ENCODE data around the gene AMPD2. TPM values are rescaled to one million over a fixed set of nuclear protein-coding genes. Genes with fewer than 3 reads are reported as not detected.

Gene AMPD2
- total RNA-seq, 1 experiment from 2014 or later, result 85.8 TPM

DNA sequence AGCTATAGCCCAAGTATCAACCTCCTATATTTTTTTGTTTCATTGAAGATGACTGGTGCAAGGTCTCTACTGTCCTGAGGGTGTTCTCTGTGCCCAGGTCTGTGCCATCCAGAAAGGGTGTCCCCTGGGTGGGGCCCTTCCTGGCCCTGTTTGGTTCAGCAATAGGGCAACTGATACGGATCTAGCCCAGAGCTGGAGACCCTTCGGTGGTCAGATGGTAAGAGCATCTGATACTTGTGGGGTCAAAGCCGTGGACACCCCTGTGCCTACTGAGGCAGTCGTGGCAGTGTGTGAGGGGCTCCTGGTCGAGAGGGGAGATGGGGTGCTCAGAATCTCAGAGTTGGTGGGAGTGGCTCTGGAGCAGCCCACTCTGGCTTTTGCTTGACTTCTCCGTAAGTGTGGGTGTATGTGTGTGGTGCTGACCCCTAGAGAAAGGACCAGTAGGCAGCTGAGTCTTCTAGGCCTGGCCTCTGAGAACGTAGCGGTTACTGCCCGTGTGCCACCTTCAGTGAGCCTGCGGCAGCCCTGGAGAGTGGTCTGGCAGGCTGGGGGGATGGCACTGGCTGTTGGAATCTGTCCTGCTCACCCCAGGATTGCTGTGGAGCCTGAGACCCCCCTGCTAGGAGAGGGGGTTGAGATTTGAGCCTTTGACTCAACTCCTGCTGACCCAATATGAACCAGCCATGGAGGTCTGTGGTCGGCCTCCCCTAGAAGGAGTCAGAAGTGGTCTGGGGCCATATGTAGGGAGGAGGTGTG is 2.7 kb downstream of the AMPD2 start:
- Histone ChIP-seq H3K4me3 (ENCODE audit: low read depth in 2 of 2, low read length in 2 of 2) (peak overlapping the region; percentile 84 to 92; a peak in 3 of 4 replicates), H3K9me3 (ENCODE audit: control insufficient read depth, insufficient read depth, low read depth, low read length) (no peaks in the 10 kb centered on the region), H3K27ac (ENCODE audit: low read length) (no peak overlapping the region), H3K4me1 (ENCODE audit: control insufficient read depth, insufficient read depth, low read length) (peaks cover 15% of the 10 kb centered on the region), H3K36me3 (ENCODE audit: control insufficient read depth, insufficient read depth, low read length) (no peaks in the 10 kb centered on the region), H3K27me3 (ENCODE audit: control insufficient read depth, insufficient read depth, low read length) (no peaks in the 10 kb centered on the region)
- ATAC-seq (no peak), DNase-seq (ENCODE audit: low read depth, low spot score) (no peak)
- no TSS peak for BruUV-seq (replicated peaks)
- ChIA-PET POLR2A (no interaction called here), CTCF (no interaction called here)
- no peak for TF ChIP-seq SIN3A (IDR thresholded peaks at IDR 0.05; ENCODE audit: borderline replicate concordance, insufficient read depth, low read depth, low read length)
- TF ChIP-seq TCF7L2 (IDR thresholded peaks at IDR 0.05; ENCODE audit: low read depth, low read length), result no peak
- no peak for TF ChIP-seq POLR2AphosphoS5 (IDR thresholded peaks at IDR 0.05; ENCODE audit: low read depth, low read length)
- TF ChIP-seq, protein P1, sequence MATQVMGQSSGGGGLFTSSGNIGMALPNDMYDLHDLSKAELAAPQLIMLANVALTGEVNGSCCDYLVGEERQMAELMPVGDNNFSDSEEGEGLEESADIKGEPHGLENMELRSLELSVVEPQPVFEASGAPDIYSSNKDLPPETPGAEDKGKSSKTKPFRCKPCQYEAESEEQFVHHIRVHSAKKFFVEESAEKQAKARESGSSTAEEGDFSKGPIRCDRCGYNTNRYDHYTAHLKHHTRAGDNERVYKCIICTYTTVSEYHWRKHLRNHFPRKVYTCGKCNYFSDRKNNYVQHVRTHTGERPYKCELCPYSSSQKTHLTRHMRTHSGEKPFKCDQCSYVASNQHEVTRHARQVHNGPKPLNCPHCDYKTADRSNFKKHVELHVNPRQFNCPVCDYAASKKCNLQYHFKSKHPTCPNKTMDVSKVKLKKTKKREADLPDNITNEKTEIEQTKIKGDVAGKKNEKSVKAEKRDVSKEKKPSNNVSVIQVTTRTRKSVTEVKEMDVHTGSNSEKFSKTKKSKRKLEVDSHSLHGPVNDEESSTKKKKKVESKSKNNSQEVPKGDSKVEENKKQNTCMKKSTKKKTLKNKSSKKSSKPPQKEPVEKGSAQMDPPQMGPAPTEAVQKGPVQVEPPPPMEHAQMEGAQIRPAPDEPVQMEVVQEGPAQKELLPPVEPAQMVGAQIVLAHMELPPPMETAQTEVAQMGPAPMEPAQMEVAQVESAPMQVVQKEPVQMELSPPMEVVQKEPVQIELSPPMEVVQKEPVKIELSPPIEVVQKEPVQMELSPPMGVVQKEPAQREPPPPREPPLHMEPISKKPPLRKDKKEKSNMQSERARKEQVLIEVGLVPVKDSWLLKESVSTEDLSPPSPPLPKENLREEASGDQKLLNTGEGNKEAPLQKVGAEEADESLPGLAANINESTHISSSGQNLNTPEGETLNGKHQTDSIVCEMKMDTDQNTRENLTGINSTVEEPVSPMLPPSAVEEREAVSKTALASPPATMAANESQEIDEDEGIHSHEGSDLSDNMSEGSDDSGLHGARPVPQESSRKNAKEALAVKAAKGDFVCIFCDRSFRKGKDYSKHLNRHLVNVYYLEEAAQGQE (IDR thresholded peaks at IDR 0.05; ENCODE audit: insufficient read depth in 1 of 2, low read depth in 2 of 2, low read length in 1 of 2), result no peak
- TF ChIP-seq, protein P2, sequence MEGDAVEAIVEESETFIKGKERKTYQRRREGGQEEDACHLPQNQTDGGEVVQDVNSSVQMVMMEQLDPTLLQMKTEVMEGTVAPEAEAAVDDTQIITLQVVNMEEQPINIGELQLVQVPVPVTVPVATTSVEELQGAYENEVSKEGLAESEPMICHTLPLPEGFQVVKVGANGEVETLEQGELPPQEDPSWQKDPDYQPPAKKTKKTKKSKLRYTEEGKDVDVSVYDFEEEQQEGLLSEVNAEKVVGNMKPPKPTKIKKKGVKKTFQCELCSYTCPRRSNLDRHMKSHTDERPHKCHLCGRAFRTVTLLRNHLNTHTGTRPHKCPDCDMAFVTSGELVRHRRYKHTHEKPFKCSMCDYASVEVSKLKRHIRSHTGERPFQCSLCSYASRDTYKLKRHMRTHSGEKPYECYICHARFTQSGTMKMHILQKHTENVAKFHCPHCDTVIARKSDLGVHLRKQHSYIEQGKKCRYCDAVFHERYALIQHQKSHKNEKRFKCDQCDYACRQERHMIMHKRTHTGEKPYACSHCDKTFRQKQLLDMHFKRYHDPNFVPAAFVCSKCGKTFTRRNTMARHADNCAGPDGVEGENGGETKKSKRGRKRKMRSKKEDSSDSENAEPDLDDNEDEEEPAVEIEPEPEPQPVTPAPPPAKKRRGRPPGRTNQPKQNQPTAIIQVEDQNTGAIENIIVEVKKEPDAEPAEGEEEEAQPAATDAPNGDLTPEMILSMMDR (IDR thresholded peaks at IDR 0.05), result no peak
- intact Hi-C loops (cut with micrococcal nuclease; ENCODE audit: unreplicated experiment), result loop anchor here (5.0 kb wide), 1 partner anchor 75 kb away; the partner anchor contains the start of gene GNAI3
- in situ Hi-C loops (cut with HindIII; ENCODE audit: low pct_unique_long_range_greater_than_20kb, low sequenced_read_pairs), result no loop called here

DNA sequence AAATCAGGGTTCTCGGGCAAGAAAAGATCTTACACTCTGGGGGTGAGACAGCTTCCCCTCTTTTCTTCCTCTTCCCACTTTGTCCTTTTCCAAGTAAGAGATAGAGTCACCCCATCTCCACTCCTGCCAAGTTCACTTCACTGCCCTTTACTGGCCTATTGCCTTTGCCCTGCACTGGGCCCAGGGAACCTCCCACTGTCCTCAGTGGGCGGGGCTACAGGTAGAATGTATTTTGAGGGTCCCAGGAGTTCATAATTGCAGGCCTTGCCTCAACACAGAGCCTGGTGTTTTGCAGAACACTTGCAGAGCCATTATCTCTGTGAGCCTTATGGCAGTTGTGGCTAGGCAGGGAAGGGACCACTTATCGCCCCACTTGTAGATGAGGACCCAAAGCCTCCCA is 3.3 kb downstream of the AMPD2 start:
- no peak overlapping the region for H3K4me3 ChIP-seq (ENCODE audit: low read depth in 2 of 2, low read length in 2 of 2)
- ChIA-PET POLR2A (no interaction called here), CTCF (no interaction called here)
- ATAC-seq, result no peak
- TF ChIP-seq, protein P1 (IDR thresholded peaks at IDR 0.05; ENCODE audit: insufficient read depth in 1 of 2, low read depth in 2 of 2, low read length in 1 of 2), result no peak
- TF ChIP-seq, protein P2 (IDR thresholded peaks at IDR 0.05), result no peak
- TF ChIP-seq SIN3A (IDR thresholded peaks at IDR 0.05; ENCODE audit: borderline replicate concordance, insufficient read depth, low read depth, low read length) (no peak), POLR2AphosphoS5 (IDR thresholded peaks at IDR 0.05; ENCODE audit: low read depth, low read length) (no peak), TCF7L2 (IDR thresholded peaks at IDR 0.05; ENCODE audit: low read depth, low read length) (no peak)
- H3K27me3 ChIP-seq (ENCODE audit: control insufficient read depth, insufficient read depth, low read length), result no peaks in the 10 kb centered on the region
- no peaks in the 10 kb centered on the region for H3K9me3 ChIP-seq (ENCODE audit: control insufficient read depth, insufficient read depth, low read depth, low read length)
- H3K4me1 ChIP-seq (ENCODE audit: control insufficient read depth, insufficient read depth, low read length), result peaks cover 15% of the 10 kb centered on the region
- no peaks in the 10 kb centered on the region for H3K36me3 ChIP-seq (ENCODE audit: control insufficient read depth, insufficient read depth, low read length)
- no peak for DNase-seq (ENCODE audit: low read depth, low spot score)
- H3K27ac ChIP-seq (ENCODE audit: low read length), result no peak overlapping the region
- in situ Hi-C loops (cut with HindIII; ENCODE audit: low pct_unique_long_range_greater_than_20kb, low sequenced_read_pairs), result no loop called here
- BruUV-seq (replicated peaks), result no TSS peak
- intact Hi-C loops (cut with micrococcal nuclease; ENCODE audit: unreplicated experiment), result loop anchor here (5.0 kb wide), 1 partner anchor 76 kb away; the partner anchor contains the start of gene GNAI3
